ENCODE results near the gene VSIR. TPM values are rescaled to one million over a fixed set of nuclear protein-coding genes. Genes with fewer than 3 reads are reported as not detected.

VSIR gene
- total RNA-seq, 1 donor from 2014 or later = 104 TPM

- H3K27me3 ChIP-seq (ENCODE audit: low read depth) = no peaks in the 10 kb centered on the region
- peak within 1 kb of the TSS; percentile 72 for H3K27ac ChIP-seq (replicated peaks)
- H3K36me3 ChIP-seq = no peaks in the 10 kb centered on the region
- TF ChIP-seq CTCF (IDR thresholded peaks at IDR 0.05; ENCODE audit: borderline replicate concordance) = no peak
- H3K4me3 ChIP-seq = no peak within 1 kb of the TSS
- intact Hi-C loops (cut with micrococcal nuclease) = loop anchor here (10.0 kb wide), 1 partner anchor 55 kb away; the partner anchor contains the start of gene VSIR
- no peak for DNase-seq
- no peaks in the 10 kb centered on the region for H3K9me3 ChIP-seq (replicated peaks)
- H3K4me1 ChIP-seq = peaks cover 53% of the 10 kb centered on the region
These were observed 53.7 kb downstream of the VSIR start, which contains the start of gene C10orf105 for GRCh38 chr10:71719464-71720201. C10orf105 (minus strand) TSS chr10:71719778; CDS start chr10:71716337, 3,441 bp downstream.

- no peaks in the 10 kb centered on the region for H3K9me3 ChIP-seq (replicated peaks)
- no peaks in the 10 kb centered on the region for H3K36me3 ChIP-seq
- H3K27me3 ChIP-seq (ENCODE audit: low read depth) = no peaks in the 10 kb centered on the region
- peak overlapping the region; percentile 72 for H3K27ac ChIP-seq (replicated peaks)
- H3K4me1 ChIP-seq = peaks cover 59% of the 10 kb centered on the region
- TF ChIP-seq CTCF (IDR thresholded peaks at IDR 0.05; ENCODE audit: borderline replicate concordance) = no peak
- no peak overlapping the region for H3K4me3 ChIP-seq
- DNase-seq = peak; percentile 62
- intact Hi-C loops (cut with micrococcal nuclease) = no loop called here
These were observed 54.3 kb downstream of the VSIR start for GRCh38 chr10:71719042-71719441.

GRCh38 chr10:71718165-71718698 is 55.1 kb downstream of the VSIR start:
- no peak for DNase-seq
- intact Hi-C loops (cut with micrococcal nuclease) = no loop called here
- no peaks in the 10 kb centered on the region for H3K27me3 ChIP-seq (ENCODE audit: low read depth)

GRCh38 chr10:71717551-71717951 is 55.8 kb downstream of the VSIR start:
- no peaks in the 10 kb centered on the region for H3K36me3 ChIP-seq
- no peak for TF ChIP-seq CTCF (IDR thresholded peaks at IDR 0.05; ENCODE audit: borderline replicate concordance)
- H3K4me1 ChIP-seq = peaks cover 74% of the 10 kb centered on the region
- H3K9me3 ChIP-seq (replicated peaks) = no peaks in the 10 kb centered on the region
- H3K4me3 ChIP-seq = no peak overlapping the region
- intact Hi-C loops (cut with micrococcal nuclease) = no loop called here
- no peaks in the 10 kb centered on the region for H3K27me3 ChIP-seq (ENCODE audit: low read depth)
- peak overlapping the region; percentile 72 for H3K27ac ChIP-seq (replicated peaks)
- no peak for DNase-seq

More at GRCh38 chr10:71718165-71718698, 55.1 kb downstream of the VSIR start:
- H3K36me3 ChIP-seq = no peaks in the 10 kb centered on the region
- H3K4me1 ChIP-seq = peaks cover 67% of the 10 kb centered on the region
- TF ChIP-seq CTCF (IDR thresholded peaks at IDR 0.05; ENCODE audit: borderline replicate concordance) = no peak
- H3K9me3 ChIP-seq (replicated peaks) = no peaks in the 10 kb centered on the region
- peak overlapping the region; percentile 72 for H3K27ac ChIP-seq (replicated peaks)
- no peak overlapping the region for H3K4me3 ChIP-seq

GRCh38 chr10:71717056-71717455 is 56.3 kb downstream of the VSIR start:
- Histone ChIP-seq H3K36me3 (no peaks in the 10 kb centered on the region), H3K27me3 (ENCODE audit: low read depth) (no peaks in the 10 kb centered on the region), H3K4me1 (peaks cover 79% of the 10 kb centered on the region), H3K27ac (replicated peaks) (peak overlapping the region; percentile 72), H3K9me3 (replicated peaks) (no peaks in the 10 kb centered on the region), H3K4me3 (no peak overlapping the region)
- DNase-seq = no peak
- TF ChIP-seq CTCF (IDR thresholded peaks at IDR 0.05; ENCODE audit: borderline replicate concordance) = no peak
- intact Hi-C loops (cut with micrococcal nuclease) = no loop called here
